Esophagus squamous epithelium (tissue), 5 donors: ENCODE data around the gene PAX3. TPM values are rescaled to one million over a fixed set of nuclear protein-coding genes. Genes with fewer than 3 reads are reported as not detected.

Experiments used
- DNase-seq: peaks from one replicate; lab custom pipeline; 2025; lab: John Stamatoyannopoulos, UW
- H3K27ac ChIP-seq, 4 donors: fragments of 200-600 bp; sonication (generic); one replicate each; pipeline ENCODE4 v1.5.1; 2016 to 2019; ENCODE audit warnings: mild to moderate bottlenecking in 1 of 4
- H3K27me3 ChIP-seq, 4 donors: fragments of 200-600 bp; sonication (generic); 1 replicate in 3 of 4; 2 replicates in 1 of 4; pipeline versions ENCODE4 v1.5.1 to v1.6.0; 2017 to 2021; ENCODE audit warnings: antibody characterized with exemption in 1 of 4
- H3K36me3 ChIP-seq, 3 donors: fragments of 200-600 bp; sonication (generic); one replicate each; pipeline ENCODE4 v1.5.1; 2016 to 2019
- H3K4me1 ChIP-seq, 3 donors: fragments of 200-600 bp; sonication (generic); one replicate each; pipeline ENCODE4 v1.5.1; 2017 to 2019
- H3K4me3 ChIP-seq, 4 donors: fragments of 200-600 bp; sonication (generic); 1 replicate in 3 of 4; 2 replicates in 1 of 4; pipeline ENCODE4 v1.5.1; 2016 to 2019; ENCODE audit warnings: mild to moderate bottlenecking in 2 of 4, moderate library complexity in 1 of 4
- H3K9me3 ChIP-seq, 3 donors: fragments of 200-600 bp; sonication (generic); one replicate each; pipeline ENCODE4 v1.5.1; 2016 to 2019
- POLR2A ChIP-seq, 4 donors: fragments of 450-650 bp; IDR thresholded peaks; one replicate each; pipeline ENCODE4 v1.6.1; 2017; ENCODE audit warnings: antibody characterized with exemption in 4 of 4, mild to moderate bottlenecking in 4 of 4, moderate library complexity in 3 of 4
- WGBS, 2 donors: methylation state at CpG; one replicate each; pipeline ENCODE4 v1.1.5; 2018; 5-methylcytosine and 5-hydroxymethylcytosine counted together
- intact Hi-C: fragments of 100-400 bp; cut with DNase I; formaldehyde crosslinking; loops from one replicate; pipeline ENCODE4 v1.15.0; 2022
- total RNA-seq, 4 donors: library from RNA; depleted of rRNA; stranded (reverse); fragments of >200 nt; gene quantifications; one replicate each; pipeline ENCODE4 v1.1.0, GENCODE V29; 2016
- TF ChIP-seq, protein P1 (sequence below), 6 experiments: fragments of 450-650 bp in 4 of 6; fragments of 200-600 bp in 2 of 6; sonication (generic) in 2 of 6; IDR thresholded peaks; one replicate each; pipeline ENCODE4 v1.5.1; 2016 to 2019; ENCODE audit warnings: antibody characterized with exemption in 6 of 6, mild to moderate bottlenecking in 4 of 6, moderate library complexity in 4 of 6
- donor health status: DM: yes; HTN: yes; CAD: no.

Gene PAX3
- total RNA-seq, 4 donors from 2014 or later = not detected

DNA sequence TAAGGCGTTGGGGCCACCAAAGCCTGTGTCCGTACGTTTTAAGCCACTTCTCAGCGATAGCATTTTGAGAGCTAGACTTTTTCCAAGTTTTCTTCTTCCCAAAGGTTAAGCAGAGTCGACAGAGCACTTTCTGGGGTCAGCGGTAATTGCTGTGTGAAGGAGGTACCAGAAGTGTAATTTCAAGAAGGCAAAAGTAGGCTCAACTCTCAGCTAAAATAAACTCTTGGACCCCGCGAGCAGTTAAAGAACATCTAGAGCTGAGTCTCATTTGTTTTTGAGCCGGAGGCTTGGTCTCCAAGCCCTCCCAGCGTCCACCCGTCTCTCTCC lies 1.9 kb upstream of the PAX3 start:
- H3K9me3 ChIP-seq = no peaks in the 10 kb centered on the region
- H3K4me3 ChIP-seq = no peak overlapping the region
- no peak for DNase-seq
- peaks cover 19 to 88% (median 38%) of the 10 kb centered on the region in 3 donors for H3K4me1 ChIP-seq
- intact Hi-C loops = no loop called here
- H3K36me3 ChIP-seq = no peaks in the 10 kb centered on the region
- H3K27me3 ChIP-seq = peaks cover 65 to 100% (median 88%) of the 10 kb centered on the region in 4 donors
- no peak overlapping the region for H3K27ac ChIP-seq
- 15 to 16% methylated on average over 9 of the region's 11 CpGs for WGBS, 2 donors
- no peak for TF ChIP-seq POLR2A (IDR thresholded peaks at IDR 0.05)
- TF ChIP-seq, protein P1, sequence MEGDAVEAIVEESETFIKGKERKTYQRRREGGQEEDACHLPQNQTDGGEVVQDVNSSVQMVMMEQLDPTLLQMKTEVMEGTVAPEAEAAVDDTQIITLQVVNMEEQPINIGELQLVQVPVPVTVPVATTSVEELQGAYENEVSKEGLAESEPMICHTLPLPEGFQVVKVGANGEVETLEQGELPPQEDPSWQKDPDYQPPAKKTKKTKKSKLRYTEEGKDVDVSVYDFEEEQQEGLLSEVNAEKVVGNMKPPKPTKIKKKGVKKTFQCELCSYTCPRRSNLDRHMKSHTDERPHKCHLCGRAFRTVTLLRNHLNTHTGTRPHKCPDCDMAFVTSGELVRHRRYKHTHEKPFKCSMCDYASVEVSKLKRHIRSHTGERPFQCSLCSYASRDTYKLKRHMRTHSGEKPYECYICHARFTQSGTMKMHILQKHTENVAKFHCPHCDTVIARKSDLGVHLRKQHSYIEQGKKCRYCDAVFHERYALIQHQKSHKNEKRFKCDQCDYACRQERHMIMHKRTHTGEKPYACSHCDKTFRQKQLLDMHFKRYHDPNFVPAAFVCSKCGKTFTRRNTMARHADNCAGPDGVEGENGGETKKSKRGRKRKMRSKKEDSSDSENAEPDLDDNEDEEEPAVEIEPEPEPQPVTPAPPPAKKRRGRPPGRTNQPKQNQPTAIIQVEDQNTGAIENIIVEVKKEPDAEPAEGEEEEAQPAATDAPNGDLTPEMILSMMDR (IDR thresholded peaks at IDR 0.05) = no peak

DNA sequence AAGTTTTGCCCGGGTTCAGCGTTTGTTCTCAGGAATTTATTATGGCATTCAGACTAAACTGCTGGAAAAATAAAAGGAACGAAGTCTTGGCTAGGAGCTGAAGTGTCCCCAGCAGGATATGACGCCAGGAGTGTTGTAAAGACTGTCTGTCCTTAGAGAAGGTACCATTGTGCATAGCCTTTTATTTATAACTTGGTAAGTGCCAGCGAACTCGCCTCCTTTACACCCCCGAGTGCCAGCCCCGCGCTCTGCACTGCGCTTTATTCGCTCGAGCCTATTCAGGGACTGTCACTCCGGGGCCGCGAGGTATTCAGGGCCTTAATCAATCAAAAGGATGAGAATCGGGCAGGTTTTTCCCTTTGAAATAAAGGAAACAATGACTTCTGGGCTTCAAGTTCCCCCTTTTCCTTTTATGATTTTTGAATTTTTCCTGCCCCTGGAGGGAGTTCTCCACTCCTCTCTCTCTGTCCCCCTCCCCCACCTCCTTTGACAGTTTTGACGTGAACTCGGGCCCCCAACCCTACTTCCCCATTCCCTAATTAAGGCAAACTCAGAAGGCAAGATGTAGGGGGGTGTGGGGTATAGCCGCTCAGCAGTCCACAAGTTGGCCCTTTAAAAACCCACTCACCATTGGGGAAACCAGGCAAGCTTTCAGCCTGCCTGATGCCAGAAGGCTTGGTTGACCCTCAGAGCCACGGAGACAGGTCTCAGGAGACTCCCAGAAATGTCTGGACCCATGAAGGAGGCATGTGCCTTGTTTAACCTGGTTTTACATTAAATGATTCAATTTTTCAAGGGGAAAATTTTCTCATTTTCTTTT lies 1.3 kb upstream of the PAX3 start:
- intact Hi-C loops = no loop called here
- 10 to 14% methylated on average over 17 to 19 of the region's 20 CpGs for WGBS, 2 donors
- H3K4me1 ChIP-seq = peaks cover 13 to 88% (median 38%) of the 10 kb centered on the region in 3 donors

GRCh38 chr2:222298001-222298310 lies 842 bp downstream of the PAX3 start:
- DNase-seq = no peak
- intact Hi-C loops = no loop called here

More for the DNA sequence above, 1.3 kb upstream of the PAX3 start:
- H3K36me3 ChIP-seq = no peaks in the 10 kb centered on the region
- H3K4me3 ChIP-seq = no peak overlapping the region
- H3K9me3 ChIP-seq = no peaks in the 10 kb centered on the region
- peaks cover 65 to 100% (median 88%) of the 10 kb centered on the region in 4 donors for H3K27me3 ChIP-seq
- no peak overlapping the region for H3K27ac ChIP-seq
- DNase-seq = no peak
- TF ChIP-seq, protein P1 (IDR thresholded peaks at IDR 0.05) = no peak
- TF ChIP-seq POLR2A (IDR thresholded peaks at IDR 0.05) = no peak

DNA sequence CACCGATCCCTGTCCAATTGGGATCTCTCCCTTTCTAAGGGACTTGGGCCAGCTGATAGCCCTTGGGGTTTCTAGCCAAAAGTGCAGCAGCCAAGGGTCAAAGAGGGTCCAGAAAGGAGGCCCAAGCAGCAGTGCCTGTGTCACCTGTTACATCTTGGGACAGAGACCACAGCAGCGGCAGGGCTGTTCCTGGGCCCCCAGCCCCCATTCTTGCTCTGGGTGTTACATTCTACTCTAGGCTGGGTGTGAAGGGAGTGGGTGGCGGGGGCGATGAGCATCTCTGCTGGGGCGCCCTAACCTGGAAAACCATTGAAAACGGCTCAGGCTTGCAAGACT lies 1.2 kb downstream of the PAX3 start:
- H3K36me3 ChIP-seq = no peaks in the 10 kb centered on the region
- DNase-seq = no peak
- no peaks in the 10 kb centered on the region for H3K9me3 ChIP-seq
- peaks cover 13 to 78% (median 33%) of the 10 kb centered on the region in 3 donors for H3K4me1 ChIP-seq
- intact Hi-C loops = no loop called here
- TF ChIP-seq POLR2A (IDR thresholded peaks at IDR 0.05) = no peak
- TF ChIP-seq, protein P1 (IDR thresholded peaks at IDR 0.05) = no peak
- H3K4me3 ChIP-seq = no peak overlapping the region
- no peak overlapping the region for H3K27ac ChIP-seq
- 25 to 30% methylated on average over 4 of the region's 6 CpGs for WGBS, 2 donors
- H3K27me3 ChIP-seq = peaks cover 70 to 100% (median 82%) of the 10 kb centered on the region in 4 donors

More at GRCh38 chr2:222298001-222298310, 842 bp downstream of the PAX3 start:
- no peak for TF ChIP-seq POLR2A (IDR thresholded peaks at IDR 0.05)
- TF ChIP-seq, protein P1 (IDR thresholded peaks at IDR 0.05) = no peak
- Histone ChIP-seq H3K9me3 (no peaks in the 10 kb centered on the region), H3K4me3 (peak overlapping the region in 3 of 4 donors; percentile 0 to 48 (median 18)), H3K4me1 (peaks cover 13 to 81% (median 33%) of the 10 kb centered on the region in 3 donors), H3K36me3 (no peaks in the 10 kb centered on the region), H3K27ac (no peak overlapping the region), H3K27me3 (peaks cover 70 to 100% (median 85%) of the 10 kb centered on the region in 4 donors)
- WGBS, 2 donors = 16 to 21% methylated on average over 10 to 16 of the region's 16 CpGs

GRCh38 chr2:222296911-222297599 lies 1.7 kb downstream of the PAX3 start:
- intact Hi-C loops = no loop called here
- no peaks in the 10 kb centered on the region for H3K9me3 ChIP-seq
- no peak for DNase-seq
- H3K27ac ChIP-seq = no peak overlapping the region
- H3K27me3 ChIP-seq = peaks cover 65 to 100% (median 79%) of the 10 kb centered on the region in 4 donors
- H3K4me1 ChIP-seq = peaks cover 13 to 72% (median 33%) of the 10 kb centered on the region in 3 donors
- H3K36me3 ChIP-seq = no peaks in the 10 kb centered on the region
- peak overlapping the region in 1 of 4 donors; percentile 16 for H3K4me3 ChIP-seq
- TF ChIP-seq POLR2A (IDR thresholded peaks at IDR 0.05) = no peak
- TF ChIP-seq, protein P1 (IDR thresholded peaks at IDR 0.05) = no peak
- WGBS, 2 donors = 16 to 19% methylated on average over 10 to 27 of the region's 36 CpGs
